Stimulated activated effector memory CD8-positive, alpha-beta T cell treated with anti-CD3 and anti-CD28 coated beads, Interleukin-12 subunit alpha, Interleukin-12 subunit beta, amount 100 ng/mL, for 72 hours (primary cell): ENCODE data around the gene GTF2H2.
"Not testable (repeated sequence)": the region's sequence is repeated elsewhere in the genome, so short reads cannot be mapped to it uniquely, and the experiment has no call there.

Experiments
- ATAC-seq: fragments of 150-1000 bp; cut with Tn5 transposase; 2 replicates; pipeline ENCODE4 v1.10.0; 2021
- DNase-seq, 2 donors: peaks; one replicate each; pipeline ENCODE4 v3.0.0; 2021 to 2022; ENCODE audit warnings: low spot score in 2 of 2
- H3K27ac Mint-ChIP-seq: one replicate; pipeline ENCODE4 v1.8.0; 2022; ENCODE audit warnings: mild to moderate bottlenecking, mixed read lengths
- H3K36me3 Mint-ChIP-seq: one replicate; pipeline ENCODE4 v1.8.0; 2022; ENCODE audit warnings: mild to moderate bottlenecking, mixed read lengths
- H3K4me1 Mint-ChIP-seq: one replicate; pipeline ENCODE4 v1.8.0; 2022; ENCODE audit warnings: mixed read lengths
- H3K4me3 Mint-ChIP-seq: one replicate; pipeline ENCODE4 v1.8.0; 2022; ENCODE audit warnings: mild to moderate bottlenecking, mixed read lengths
- H3K9me3 Mint-ChIP-seq: one replicate; pipeline ENCODE4 v1.8.0; 2022; ENCODE audit warnings: mixed read lengths

The GTF2H2 gene

GRCh38 chr5:71031046-71031776, 36.3 kb downstream of the GTF2H2 start:
- H3K27ac Mint-ChIP-seq, result not testable (repeated sequence)

DNA sequence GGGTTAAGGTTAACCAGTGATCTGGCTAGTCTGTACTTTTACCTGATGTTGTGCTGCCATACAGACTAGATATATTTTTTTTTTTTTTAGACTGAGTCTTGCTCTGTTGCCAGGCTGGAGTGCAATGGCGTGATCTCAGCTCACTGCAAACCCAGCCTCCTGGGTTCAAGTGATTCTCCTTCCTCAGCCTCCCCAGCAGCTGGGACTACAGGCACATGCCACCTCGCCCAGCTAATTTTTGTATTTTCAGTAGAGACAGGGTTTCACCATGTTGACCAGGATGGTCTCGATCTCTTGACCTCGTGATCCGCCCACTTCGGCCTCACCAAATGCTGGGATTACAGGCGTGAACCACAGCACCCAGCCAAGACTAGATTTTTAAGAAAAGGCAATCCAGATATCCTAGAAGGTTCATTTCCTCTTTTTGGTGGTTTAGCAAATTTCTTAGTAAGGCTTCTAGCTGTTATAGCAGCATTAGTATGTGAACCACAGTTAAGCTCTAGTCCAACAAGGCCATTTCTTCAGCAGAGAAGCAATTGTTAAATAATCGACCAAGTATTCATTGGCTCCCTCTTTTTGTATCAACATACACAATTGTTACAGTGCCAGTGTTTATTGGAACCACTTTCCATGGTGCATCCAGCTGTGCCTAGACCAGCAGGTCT, 42.1 kb downstream of the GTF2H2 start, which contains the start of gene NAIP:
NAIP (minus strand) TSS at position 51 of the 665 bp plus-strand sequence. CDS start 12,424 bp downstream, outside the sequence.
- not testable (repeated sequence) for H3K4me3 Mint-ChIP-seq, DNase-seq, H3K4me1 Mint-ChIP-seq, H3K36me3 Mint-ChIP-seq, H3K9me3 Mint-ChIP-seq, ATAC-seq, H3K27ac Mint-ChIP-seq

More at GRCh38 chr5:71031046-71031776, 36.3 kb downstream of the GTF2H2 start:
- not testable (repeated sequence) for DNase-seq, ATAC-seq, H3K9me3 Mint-ChIP-seq, H3K4me3 Mint-ChIP-seq, H3K4me1 Mint-ChIP-seq, H3K36me3 Mint-ChIP-seq

DNA sequence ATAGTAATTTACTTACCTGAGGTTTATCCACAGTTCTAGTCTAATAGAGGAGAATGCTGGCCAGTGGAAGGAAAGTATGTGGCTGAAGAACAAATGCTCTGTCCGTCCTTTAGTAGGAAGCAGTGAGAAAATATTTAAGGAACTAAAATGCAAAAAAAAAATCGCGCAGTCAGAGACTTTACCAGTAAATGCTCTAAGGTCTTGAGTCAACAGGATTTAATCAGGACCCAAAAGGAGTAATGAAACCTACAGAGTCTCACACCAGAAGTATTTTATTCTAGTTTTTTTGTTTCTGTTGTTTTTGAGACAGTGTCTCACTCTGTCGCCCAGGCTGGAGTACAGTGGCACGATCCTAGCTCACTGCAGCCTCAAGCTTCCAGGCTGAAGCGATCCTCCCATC, 46.8 kb downstream of the GTF2H2 start:
- not testable (repeated sequence) for H3K27ac Mint-ChIP-seq, H3K9me3 Mint-ChIP-seq, H3K4me1 Mint-ChIP-seq, DNase-seq, H3K4me3 Mint-ChIP-seq, H3K36me3 Mint-ChIP-seq, ATAC-seq

GRCh38 chr5:71018376-71019005, 49.0 kb downstream of the GTF2H2 start:
- H3K27ac Mint-ChIP-seq, DNase-seq, H3K4me1 Mint-ChIP-seq, H3K9me3 Mint-ChIP-seq, ATAC-seq, H3K4me3 Mint-ChIP-seq, H3K36me3 Mint-ChIP-seq: not testable (repeated sequence)

- no peak overlapping the region for H3K27ac Mint-ChIP-seq
- H3K4me3 Mint-ChIP-seq, result no peak overlapping the region
- ATAC-seq (no peak), DNase-seq (no peak)
- no peaks in the 10 kb centered on the region for H3K4me1 Mint-ChIP-seq
- H3K9me3 Mint-ChIP-seq, result no peaks in the 10 kb centered on the region
- no peaks in the 10 kb centered on the region for H3K36me3 Mint-ChIP-seq
These were observed 53.3 kb downstream of the GTF2H2 start for GRCh38 chr5:71014176-71014575.

- H3K36me3 Mint-ChIP-seq, result no peaks in the 10 kb centered on the region
- DNase-seq, result no peak
These were observed 53.9 kb downstream of the GTF2H2 start for GRCh38 chr5:71013575-71013974.

DNA sequence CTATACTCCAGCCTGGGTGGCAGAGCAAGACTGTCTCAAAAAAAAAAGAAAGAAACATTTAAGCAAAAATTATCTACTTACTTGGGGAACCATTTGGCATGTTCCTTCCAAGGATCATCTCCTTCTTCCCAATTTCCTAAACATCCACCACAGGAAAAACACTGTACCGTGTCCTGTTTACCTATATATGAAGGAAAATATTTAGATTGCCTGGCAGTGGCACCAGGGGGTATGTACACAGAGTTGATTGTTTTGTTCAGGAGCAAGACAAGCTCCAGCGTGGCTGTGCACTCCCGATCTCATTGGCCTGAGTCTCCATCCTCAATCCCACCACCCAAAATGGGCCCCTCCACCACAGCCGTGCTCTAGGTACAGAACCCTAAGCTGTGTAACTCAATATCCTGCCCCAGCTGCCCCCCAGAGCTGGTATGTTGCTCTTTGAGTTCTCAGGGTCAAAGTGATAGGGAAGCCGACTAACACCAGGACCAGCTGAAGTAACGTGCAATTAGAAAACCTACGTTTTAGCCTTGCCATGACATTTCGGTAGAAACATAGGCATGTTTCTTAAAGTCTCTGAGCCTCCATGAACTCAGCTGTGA, 56.2 kb downstream of the GTF2H2 start:
- Mint-ChIP-seq H3K4me3 (no peak overlapping the region), H3K27ac (no peak overlapping the region), H3K36me3 (no peaks in the 10 kb centered on the region), H3K4me1 (no peaks in the 10 kb centered on the region), H3K9me3 (no peaks in the 10 kb centered on the region)
- DNase-seq, result no peak
- no peak for ATAC-seq

More at GRCh38 chr5:71013575-71013974, 53.9 kb downstream of the GTF2H2 start:
- Mint-ChIP-seq H3K9me3 (no peaks in the 10 kb centered on the region), H3K27ac (no peak overlapping the region), H3K4me1 (no peaks in the 10 kb centered on the region), H3K4me3 (no peak overlapping the region)
- ATAC-seq, result no peak

- H3K27ac Mint-ChIP-seq, DNase-seq, H3K9me3 Mint-ChIP-seq, H3K4me1 Mint-ChIP-seq, ATAC-seq, H3K4me3 Mint-ChIP-seq, H3K36me3 Mint-ChIP-seq: not testable (repeated sequence)
These were observed 60.5 kb downstream of the GTF2H2 start for GRCh38 chr5:71006983-71007382.
